WTC11 (cell line): ENCODE measurements around the gene PPARA. TPM values are rescaled to one million over a fixed set of nuclear protein-coding genes. Genes with fewer than 3 reads are reported as not detected.
A peak's percentile ranks its signal among the peaks of the same experiment; 100 is the strongest.

ENCODE experiments used
- ATAC-seq: fragments of 200-7000 bp; cut with Tn5 transposase; 2 replicates; pipeline ENCODE4 v1.10.0; 2021; ENCODE audit warnings: mild to moderate bottlenecking, moderate library complexity
- CTCF ChIA-PET: fragments of 300-600 bp; sonication (Branson Sonifier 250); formaldehyde crosslinking; loops from one replicate; lab custom pipeline; 2021; ENCODE audit warnings: antibody characterized with exemption; lab: Charles Lee
- POLR2A ChIA-PET: fragments of 350-600 bp; sonication (Branson Sonifier 250); formaldehyde crosslinking; loops from one replicate; lab custom pipeline; 2021; ENCODE audit warnings: antibody characterized with exemption; lab: Charles Lee
- DNase-seq: peaks from one replicate; pipeline ENCODE4 v3.0.0; 2021; ENCODE audit warnings: low spot score
- H3K27ac Mint-ChIP-seq: 2 replicates; pipeline ENCODE4 v1.8.0; 2021; ENCODE audit warnings: mixed read lengths
- H3K27me3 Mint-ChIP-seq: 2 replicates; pipeline ENCODE4 v1.8.0; 2021; ENCODE audit warnings: low read depth, mild to moderate bottlenecking, moderate library complexity, mixed read lengths
- H3K36me3 Mint-ChIP-seq: 2 replicates; pipeline ENCODE4 v1.8.0; 2021; ENCODE audit warnings: mixed read lengths
- H3K4me1 Mint-ChIP-seq: 2 replicates; pipeline ENCODE4 v1.8.0; 2022; ENCODE audit warnings: mixed read lengths
- H3K4me3 Mint-ChIP-seq: 2 replicates; pipeline ENCODE4 v1.8.0; 2021; ENCODE audit warnings: mild to moderate bottlenecking, moderate library complexity, mixed read lengths
- H3K9me3 Mint-ChIP-seq: 2 replicates; pipeline ENCODE4 v1.8.0; 2021; ENCODE audit warnings: mixed read lengths
- ATF6 ChIP-seq: sonication (generic); formaldehyde crosslinking; IDR thresholded peaks from 2 replicates; pipeline ENCODE4 v1.8.1; 2023; ENCODE audit warnings: mild to moderate bottlenecking, missing genetic modification reagents
- FOXK1 ChIP-seq: sonication (generic); formaldehyde crosslinking; IDR thresholded peaks from 2 replicates; pipeline ENCODE4 v1.8.0; 2022; ENCODE audit warnings: mild to moderate bottlenecking, moderate library complexity, missing genetic modification reagents
- JAZF1 ChIP-seq: fragments of 250-450 bp; sonication (Bioruptor Pico); IDR thresholded peaks from 2 replicates; pipeline ENCODE4 v1.9.0; 2021; ENCODE audit warnings: moderate library complexity, mild to moderate bottlenecking, inconsistent platforms
- MAX ChIP-seq: sonication (generic); formaldehyde crosslinking; IDR thresholded peaks from 2 replicates; pipeline ENCODE4 v1.8.0; 2022; ENCODE audit warnings: mild to moderate bottlenecking, missing genetic modification reagents
- MYBL2 ChIP-seq: sonication (generic); formaldehyde crosslinking; IDR thresholded peaks from 2 replicates; pipeline ENCODE4 v1.8.1; 2023; ENCODE audit warnings: mild to moderate bottlenecking, moderate library complexity, missing genetic modification reagents
- NFE2L1 ChIP-seq: sonication (generic); formaldehyde crosslinking; IDR thresholded peaks from 2 replicates; pipeline ENCODE4 v1.8.1; 2023; ENCODE audit warnings: missing genetic modification reagents
- PRDM15 ChIP-seq: sonication (generic); formaldehyde crosslinking; IDR thresholded peaks from 2 replicates; pipeline ENCODE4 v1.8.0; 2022; ENCODE audit warnings: missing genetic modification reagents
- RELA ChIP-seq: sonication (generic); formaldehyde crosslinking; IDR thresholded peaks from 2 replicates; pipeline ENCODE4 v1.8.1; 2022; ENCODE audit warnings: missing genetic modification reagents, mild to moderate bottlenecking, borderline replicate concordance
- SMAD3 ChIP-seq: sonication (generic); formaldehyde crosslinking; IDR thresholded peaks from 2 replicates; pipeline ENCODE4 v1.8.0; 2022; ENCODE audit warnings: missing genetic modification reagents, mild to moderate bottlenecking, borderline replicate concordance
- SMAD4 ChIP-seq: sonication (generic); formaldehyde crosslinking; IDR thresholded peaks from 2 replicates; pipeline ENCODE4 v1.8.0; 2022; ENCODE audit warnings: mild to moderate bottlenecking, missing genetic modification reagents
- SOX15 ChIP-seq: fragments of 250-450 bp; sonication (Bioruptor Pico); IDR thresholded peaks from 2 replicates; pipeline ENCODE4 v1.9.0; 2021; ENCODE audit warnings: mild to moderate bottlenecking
- SP1 ChIP-seq: sonication (generic); formaldehyde crosslinking; conservative IDR thresholded peaks from 2 replicates; pipeline ENCODE4 v1.8.1; 2022; ENCODE audit warnings: missing genetic modification reagents
- TP53 ChIP-seq: sonication (generic); formaldehyde crosslinking; IDR thresholded peaks from 2 replicates; pipeline ENCODE4 v1.8.1; 2023; ENCODE audit warnings: mild to moderate bottlenecking, missing genetic modification reagents
- ZBTB43 ChIP-seq: sonication (generic); formaldehyde crosslinking; IDR thresholded peaks from 2 replicates; pipeline ENCODE4 v1.8.1; 2023; ENCODE audit warnings: mild to moderate bottlenecking, missing genetic modification reagents
- ZNF232 ChIP-seq: sonication (generic); formaldehyde crosslinking; IDR thresholded peaks from 2 replicates; pipeline ENCODE4 v1.8.0; 2022; ENCODE audit warnings: mild to moderate bottlenecking, missing genetic modification reagents
- total RNA-seq: library from RNA; stranded (reverse); gene quantifications from 3 replicates; pipeline ENCODE4 v1.2.3, GENCODE V29; 2021
- TF ChIP-seq, protein P1 (sequence below): fragments of 250-450 bp; sonication (Bioruptor Pico); conservative IDR thresholded peaks from 2 replicates; pipeline ENCODE4 v1.9.0; 2021; ENCODE audit warnings: mild to moderate bottlenecking

Gene PPARA
- total RNA-seq, 1 experiment from 2014 or later, result 9.3 TPM

- TF ChIP-seq ZBTB43 (CRISPR knock-in tag) (0 out of 2 replicates have a peak, but pooled peaks have one; percentile 26), JAZF1 (CRISPR knock-in tag) (no peak), MYBL2 (CRISPR knock-in tag) (no peak), FOXK1 (CRISPR knock-in tag) (peak; percentile 69; the same call in 1 of the 2 replicates), SOX15 (CRISPR knock-in tag) (no peak), PRDM15 (CRISPR knock-in tag) (no peak), TP53 (CRISPR knock-in tag) (no peak), ZNF232 (CRISPR knock-in tag) (0 out of 2 replicates have a peak, but pooled peaks have one; percentile 24), NFE2L1 (CRISPR knock-in tag) (0 out of 2 replicates have a peak, but pooled peaks have one; percentile 19), SP1 (CRISPR knock-in tag) (0 out of 2 replicates have a peak, but pooled peaks have one; percentile 33)
Measured at GRCh38 chr22:46201059-46201757, 50.9 kb downstream of the PPARA start (continued).

DNA sequence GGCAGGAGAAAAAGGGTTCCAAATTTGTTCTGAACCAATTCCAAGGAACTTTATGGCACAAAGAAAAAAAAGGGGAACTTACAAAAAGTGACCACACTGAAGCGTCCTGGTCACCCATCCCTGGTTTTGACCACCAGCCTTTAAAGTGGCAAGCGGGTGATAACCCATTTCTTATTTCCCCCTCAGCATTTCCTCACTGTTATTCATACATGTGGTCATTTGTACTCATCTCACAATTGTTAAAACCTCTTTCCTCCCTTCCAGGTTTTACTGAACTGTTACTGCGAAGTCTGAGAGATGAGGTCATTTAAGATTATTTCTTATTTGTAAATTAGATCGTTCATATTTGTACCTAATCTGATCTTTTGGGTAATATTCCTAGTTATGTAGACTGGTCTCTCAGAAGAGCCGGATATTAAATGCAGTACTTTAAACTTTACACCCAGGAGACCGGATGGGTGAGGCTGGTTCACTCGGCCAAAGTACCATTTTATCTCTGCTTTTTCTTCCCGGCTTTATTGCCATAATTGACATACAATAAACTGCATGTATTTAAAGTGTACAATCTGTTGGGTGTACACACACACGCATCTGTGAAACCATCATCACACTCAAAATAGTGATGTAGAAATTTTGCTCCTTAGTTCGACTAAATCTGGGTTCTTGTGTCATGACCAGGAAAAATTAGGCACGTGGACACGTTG is 52.7 kb downstream of the PPARA start:
- ATAC-seq (no peak), DNase-seq (no peak)
- TF ChIP-seq SMAD3, result no peak
- no peak for TF ChIP-seq ATF6 (CRISPR knock-in tag)
- TF ChIP-seq SOX15 (CRISPR knock-in tag), result no peak
- TF ChIP-seq, protein P1, sequence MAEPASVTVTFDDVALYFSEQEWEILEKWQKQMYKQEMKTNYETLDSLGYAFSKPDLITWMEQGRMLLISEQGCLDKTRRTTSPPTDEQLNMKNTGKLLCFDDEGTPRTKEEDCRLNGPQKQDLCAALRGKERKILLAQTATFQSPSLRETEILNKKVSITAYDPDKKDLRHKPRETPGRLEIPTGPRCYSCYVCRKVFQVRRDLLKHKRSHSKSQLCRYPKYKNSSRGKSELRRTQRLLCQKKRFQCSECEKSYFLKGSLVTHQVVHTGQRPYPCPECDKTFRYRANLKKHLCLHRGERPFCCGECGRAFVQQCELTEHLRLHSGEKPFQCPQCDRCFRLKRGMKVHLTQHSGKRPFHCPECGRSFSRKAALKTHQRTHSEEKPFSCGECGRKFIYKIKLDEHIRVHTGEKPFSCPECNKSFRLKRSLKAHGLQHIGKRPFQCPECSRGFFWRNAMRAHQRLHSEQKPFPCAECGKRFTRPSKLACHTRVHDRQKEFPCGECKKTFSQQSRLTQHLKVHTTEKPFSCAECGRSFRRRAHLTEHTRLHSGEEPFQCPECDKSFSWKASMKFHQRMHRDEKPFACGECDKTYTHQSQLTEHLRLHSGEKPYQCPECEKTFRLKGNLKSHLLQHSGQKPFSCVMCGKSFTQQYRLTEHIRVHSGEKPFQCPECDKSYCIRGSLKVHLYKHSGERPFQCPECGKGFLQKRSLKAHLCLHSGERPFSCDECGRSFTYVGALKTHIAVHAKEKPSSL (CRISPR knock-in tag), result no peak
- TF ChIP-seq RELA (CRISPR knock-in tag), result no peak
- no peak for TF ChIP-seq SMAD4 (CRISPR knock-in tag)
- TF ChIP-seq MAX, result no peak
- no peak overlapping the region for H3K4me3 Mint-ChIP-seq
- peaks cover 13% of the 10 kb centered on the region for H3K9me3 Mint-ChIP-seq
- ChIA-PET POLR2A (no interaction called here), CTCF (no interaction called here)
- no peaks in the 10 kb centered on the region for H3K27me3 Mint-ChIP-seq
- no peak overlapping the region for H3K27ac Mint-ChIP-seq
- peaks cover 16% of the 10 kb centered on the region for H3K36me3 Mint-ChIP-seq
- peaks cover 21% of the 10 kb centered on the region for H3K4me1 Mint-ChIP-seq
